Hematopoietic multipotent progenitor cell treated with erythropoietin and hydrocortisone succinate and interleukin-3 and kit ligand, for 8 days (in vitro differentiated cells): ENCODE results near the gene PRAMEF7.
"Not testable (repeated sequence)": the region's sequence is repeated elsewhere in the genome, so short reads cannot be mapped to it uniquely, and the experiment has no call there.

Experiments
- DNase-seq: peaks from one replicate; pipeline ENCODE4 v3.0.0-alpha.2; 2015

PRAMEF7 gene

GRCh38 chr1:12916310-12916709, at the start of gene PRAMEF7:
TSS of gene PRAMEF7 (plus strand) at chr1:12916610. CDS start at chr1:12917693, 1,083 bp downstream.
- not testable (repeated sequence) for DNase-seq

- not testable (repeated sequence) for DNase-seq
These were observed 38.0 kb upstream of the PRAMEF7 start for GRCh38 chr1:12878453-12878852.

GRCh38 chr1:12886101-12886500, 30.3 kb upstream of the PRAMEF7 start, which contains the start of gene PRAMEF4:
TSS of gene PRAMEF4 (minus strand) at chr1:12886201. CDS start at chr1:12883394, 2,807 bp downstream.
- not testable (repeated sequence) for DNase-seq

GRCh38 chr1:12898170-12898569, 18.2 kb upstream of the PRAMEF7 start, which contains the start of gene PRAMEF10:
TSS of gene PRAMEF10 (minus strand) at chr1:12898270. CDS start at chr1:12895847, 2,423 bp downstream.
- DNase-seq: not testable (repeated sequence)

GRCh38 chr1:12899186-12899585, 17.2 kb upstream of the PRAMEF7 start:
- DNase-seq: not testable (repeated sequence)

- not testable (repeated sequence) for DNase-seq
These were observed 12.4 kb upstream of the PRAMEF7 start for GRCh38 chr1:12903793-12904572.

GRCh38 chr1:12921749-12922148, 5.3 kb downstream of the PRAMEF7 start:
- peak; percentile 0 for DNase-seq

- not testable (repeated sequence) for DNase-seq
These were observed 8.0 kb downstream of the PRAMEF7 start for GRCh38 chr1:12924368-12924767.

GRCh38 chr1:12947480-12947879, 31.1 kb downstream of the PRAMEF7 start, which contains the start of gene PRAMEF6:
TSS of gene PRAMEF6 (minus strand) at chr1:12947580. CDS start at chr1:12942518, 5,062 bp downstream.
- not testable (repeated sequence) for DNase-seq
